Erythroblast (primary cell): ENCODE data around the gene ASCC1.

Experiments
- GATA1 ChIP-seq: IDR thresholded peaks from 2 replicates; pipeline ENCODE4 v1.6.1; 2011; ENCODE audit warnings: low read depth, mild to moderate bottlenecking, control low read depth, low read length, moderate library complexity
- POLR2A ChIP-seq: IDR thresholded peaks from 2 replicates; pipeline ENCODE4 v1.6.1; 2011; ENCODE audit warnings: mild to moderate bottlenecking, low read length

- TF ChIP-seq POLR2A = no peak
- no peak for TF ChIP-seq GATA1
Measured at GRCh38 chr10:72066318-72067284, 149.5 kb downstream of the ASCC1 start.
